ENCODE data around the gene DUSP28.

Gene DUSP28

GRCh38 chr2:240573516-240574385 is 13.6 kb downstream of the DUSP28 start:
- no peak for DNase-seq

GRCh38 chr2:240574386-240575100 is 14.4 kb downstream of the DUSP28 start:
- no peak for DNase-seq

- DNase-seq = no peak
Observed at GRCh38 chr2:240575101-240575965, 15.2 kb downstream of the DUSP28 start.

GRCh38 chr2:240576036-240576435 is 15.9 kb downstream of the DUSP28 start:
- DNase-seq = no peak

DNA sequence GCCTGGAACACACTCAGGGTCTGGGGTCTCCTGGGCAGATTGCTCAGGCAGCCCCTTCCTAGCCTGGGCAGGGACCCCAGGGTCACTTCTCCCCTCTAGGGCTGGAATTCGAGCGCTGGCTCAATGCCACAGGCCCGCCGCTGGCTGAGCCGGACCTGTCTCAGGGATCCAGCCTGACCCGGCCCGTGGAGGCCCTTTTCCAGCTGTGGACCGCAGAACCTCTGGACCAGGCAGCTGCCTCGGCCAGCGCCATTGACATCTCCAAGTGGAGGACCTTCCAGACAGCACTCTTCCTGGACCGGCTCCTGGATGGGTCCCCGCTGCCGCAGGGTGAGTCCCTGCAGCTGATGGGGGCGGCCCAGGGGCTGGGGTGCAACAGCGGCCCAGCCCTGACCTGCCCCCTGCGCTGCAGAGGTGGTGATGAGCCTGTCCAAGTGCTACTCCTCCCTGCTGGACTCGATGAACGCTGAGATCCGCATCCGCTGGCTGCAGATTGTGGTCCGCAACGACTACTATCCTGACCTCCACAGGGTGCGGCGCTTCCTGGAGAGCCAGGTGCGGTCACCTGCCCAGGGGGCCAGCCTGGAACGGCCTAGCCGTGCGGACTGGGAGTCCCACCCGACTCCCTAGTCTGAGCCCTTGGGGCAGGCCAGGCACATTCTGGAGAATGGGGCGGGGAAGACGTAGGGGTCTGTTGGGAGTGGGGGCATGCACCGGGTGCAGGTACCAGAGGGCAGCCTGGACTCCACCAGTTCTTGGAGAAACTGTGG is 16.5 kb downstream of the DUSP28 start:
- no peak for DNase-seq

DNA sequence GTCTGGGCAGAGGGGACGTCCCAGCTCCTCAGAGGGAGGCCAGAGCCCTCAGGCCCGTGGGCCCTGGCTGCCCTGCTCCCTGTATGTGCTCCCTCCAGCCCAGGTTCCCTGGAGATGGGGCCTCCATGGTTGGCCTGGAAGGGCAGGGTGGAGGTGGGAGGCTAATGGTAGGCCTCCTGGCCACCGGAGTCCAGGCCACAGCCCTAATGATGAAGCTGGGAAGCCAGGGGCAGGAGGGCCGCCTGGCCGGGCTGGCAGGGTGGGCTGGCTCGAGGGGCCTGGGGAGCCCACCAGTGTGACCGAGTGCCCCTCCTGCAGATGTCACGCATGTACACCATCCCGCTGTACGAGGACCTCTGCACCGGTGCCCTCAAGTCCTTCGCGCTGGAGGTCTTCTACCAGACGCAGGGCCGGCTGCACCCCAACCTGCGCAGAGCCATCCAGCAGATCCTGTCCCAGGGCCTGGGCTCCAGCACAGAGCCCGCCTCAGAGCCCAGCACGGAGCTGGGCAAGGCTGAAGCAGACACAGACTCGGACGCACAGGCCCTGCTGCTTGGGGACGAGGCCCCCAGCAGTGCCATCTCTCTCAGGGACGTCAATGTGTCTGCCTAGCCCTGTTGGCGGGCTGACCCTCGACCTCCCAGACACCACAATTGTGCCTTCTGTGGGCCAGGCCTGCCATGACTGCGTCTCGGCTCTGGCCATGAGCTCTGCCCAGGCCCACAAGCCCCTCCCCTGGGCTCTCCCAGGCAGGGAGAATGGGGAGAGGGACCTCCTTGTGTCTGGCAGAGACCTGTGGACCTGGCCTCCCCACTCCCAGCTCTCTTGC is 17.3 kb downstream of the DUSP28 start:
- DNase-seq = no peak

DNA sequence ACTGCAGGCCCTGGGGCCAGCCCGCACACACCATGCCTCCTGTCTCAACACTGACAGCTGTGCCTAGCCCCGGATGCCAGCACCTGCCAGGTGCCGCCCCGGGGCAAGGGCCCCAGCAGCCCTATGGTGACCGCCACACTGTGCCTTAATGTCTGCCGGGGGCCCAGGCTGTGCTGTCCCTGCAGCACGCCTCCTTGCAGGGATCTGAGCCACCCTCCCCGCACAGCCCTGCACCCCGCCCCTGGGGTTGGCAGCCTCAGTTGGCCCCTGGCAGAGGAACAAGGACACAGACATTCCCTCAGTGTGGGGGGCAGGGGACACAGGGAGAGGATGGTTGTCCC is 17.9 kb downstream of the DUSP28 start:
- DNase-seq = no peak

- no peak for DNase-seq
Observed at GRCh38 chr2:240578488-240578887, 18.3 kb downstream of the DUSP28 start.

GRCh38 chr2:240579071-240579762 is 19.1 kb downstream of the DUSP28 start:
- DNase-seq = no peak

- DNase-seq = peak; percentile 86
Observed at GRCh38 chr2:240579771-240580614, 19.8 kb downstream of the DUSP28 start.

DNA sequence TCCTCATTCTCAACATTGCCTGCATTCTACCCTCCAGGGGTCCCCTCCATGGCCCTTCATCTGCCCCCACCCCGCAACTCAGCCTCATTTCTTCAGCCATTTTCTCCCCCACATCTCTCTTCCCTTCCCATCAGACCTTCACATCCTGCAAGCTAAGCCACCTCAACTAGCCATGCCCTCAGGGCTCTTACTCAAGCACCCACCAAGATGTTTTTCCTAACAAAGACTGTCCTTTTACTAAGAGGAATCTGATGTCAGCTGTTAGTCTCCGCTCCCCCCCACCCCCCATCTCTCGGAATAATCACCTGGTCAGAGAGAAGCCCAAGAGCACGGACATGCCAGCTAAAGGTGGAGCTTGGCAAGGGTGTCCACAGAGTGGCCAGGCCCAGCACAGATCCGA is 21.7 kb downstream of the DUSP28 start:
- DNase-seq = no peak

- DNase-seq = no peak
Observed at GRCh38 chr2:240582781-240583180, 22.6 kb downstream of the DUSP28 start.

DNA sequence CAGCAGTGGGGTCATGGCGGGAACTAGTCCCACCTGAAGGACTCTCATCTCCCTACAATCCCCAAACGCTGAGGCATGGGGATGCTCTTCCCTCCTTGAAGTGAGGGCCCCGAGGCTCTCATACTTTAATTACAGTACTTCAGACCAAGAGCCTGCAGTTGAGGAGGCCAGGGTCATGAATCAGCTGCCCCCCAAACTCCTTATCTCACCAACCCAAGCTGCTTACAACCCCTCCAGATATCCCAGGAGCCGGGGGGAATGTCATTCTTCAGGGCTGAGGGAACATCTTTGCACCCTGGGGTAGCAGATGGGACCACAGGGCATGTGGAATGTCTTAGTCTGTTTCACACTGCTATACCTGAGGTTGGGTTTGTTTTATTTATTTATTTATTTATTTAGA is 23.6 kb downstream of the DUSP28 start:
- DNase-seq = no peak

GRCh38 chr2:240584486-240585031 is 24.4 kb downstream of the DUSP28 start:
- DNase-seq = peak; percentile 18

GRCh38 chr2:240585101-240585500 is 24.9 kb downstream of the DUSP28 start:
- DNase-seq = no peak

GRCh38 chr2:240585681-240586197 is 25.6 kb downstream of the DUSP28 start:
- DNase-seq = no peak

DNA sequence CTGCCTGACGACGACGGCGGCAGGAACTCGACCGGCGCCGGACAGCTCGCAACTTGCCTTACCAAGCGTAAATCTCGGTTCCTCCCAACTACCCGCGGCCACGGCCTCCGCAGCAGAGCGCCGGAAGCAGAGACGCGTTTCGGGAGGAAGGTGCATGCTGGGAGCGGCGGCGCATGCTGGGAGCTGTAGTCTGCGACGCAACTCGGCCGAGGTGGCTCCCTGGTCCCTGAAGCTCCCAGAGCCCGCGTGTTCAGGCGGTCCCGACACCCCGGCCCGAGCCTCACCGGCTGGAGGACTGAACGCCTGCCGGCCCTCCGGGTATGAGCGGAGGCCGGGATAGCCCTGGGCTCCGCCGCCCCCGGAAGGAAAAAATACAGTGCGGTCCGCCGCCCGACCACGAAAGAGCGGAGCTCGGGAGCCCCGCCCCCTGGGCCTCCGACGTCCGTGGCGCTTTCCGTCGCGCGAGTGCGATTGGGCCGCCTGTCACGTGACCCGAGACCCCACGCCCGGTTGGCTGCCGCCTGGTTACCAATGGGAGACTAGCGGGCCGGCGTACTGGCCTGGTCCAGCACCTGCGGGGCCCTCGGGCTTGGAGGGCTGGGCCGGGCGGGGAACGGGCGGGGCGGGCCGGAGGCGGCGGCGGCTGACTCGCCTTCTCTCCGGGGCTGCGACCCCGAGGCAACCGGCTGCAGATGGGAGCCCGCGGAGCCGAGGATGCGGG is 26.2 kb downstream of the DUSP28 start, which contains the start of gene CAPN10:
Gene CAPN10 (plus strand): TSS at position 537 of the 721 bp plus-strand sequence. CDS start 178 bp downstream, at position 715.
- peak; percentile 96 for DNase-seq

Data from CD4-positive, alpha-beta T cell treated with Interleukin-12 subunit alpha and Interleukin-12 subunit beta, for 1 hour (primary cell).